ENCODE results near the gene IL18. TPM values are rescaled to one million over a fixed set of nuclear protein-coding genes. Genes with fewer than 3 reads are reported as not detected.
A peak's percentile ranks its signal among the peaks of the same experiment; 100 is the strongest.
"Not testable (repeated sequence)": the region's sequence is repeated elsewhere in the genome, so short reads cannot be mapped to it uniquely, and the experiment has no call there.

Gene IL18
- polyA plus RNA-seq, 1 donor: 9.9 TPM

GRCh38 chr11:112121981-112122615, 41.8 kb downstream of the IL18 start:
- DNase-seq: no peak

DNA sequence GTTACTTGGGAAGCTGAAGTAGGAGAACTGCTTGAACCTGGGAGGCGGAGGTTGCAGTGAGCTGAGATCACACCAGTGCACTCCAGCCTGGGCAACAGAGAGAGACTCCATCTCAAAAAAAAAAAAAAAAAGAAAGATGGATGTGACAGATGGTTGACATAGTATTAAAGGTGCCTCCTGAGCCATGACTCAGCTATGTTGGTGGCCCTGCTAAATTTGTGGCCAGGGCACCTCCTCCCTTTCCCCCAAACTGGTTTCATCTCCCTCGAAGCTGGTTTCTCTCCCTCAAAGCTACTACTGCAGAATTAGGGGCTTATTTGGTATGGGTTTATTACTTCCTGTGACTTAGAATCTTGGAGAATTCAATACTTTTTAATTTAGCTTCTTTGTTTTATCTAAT, 45.7 kb downstream of the IL18 start:
- DNase-seq: no peak

- DNase-seq: no peak
Observed at GRCh38 chr11:112115386-112115785, 48.5 kb downstream of the IL18 start.

DNA sequence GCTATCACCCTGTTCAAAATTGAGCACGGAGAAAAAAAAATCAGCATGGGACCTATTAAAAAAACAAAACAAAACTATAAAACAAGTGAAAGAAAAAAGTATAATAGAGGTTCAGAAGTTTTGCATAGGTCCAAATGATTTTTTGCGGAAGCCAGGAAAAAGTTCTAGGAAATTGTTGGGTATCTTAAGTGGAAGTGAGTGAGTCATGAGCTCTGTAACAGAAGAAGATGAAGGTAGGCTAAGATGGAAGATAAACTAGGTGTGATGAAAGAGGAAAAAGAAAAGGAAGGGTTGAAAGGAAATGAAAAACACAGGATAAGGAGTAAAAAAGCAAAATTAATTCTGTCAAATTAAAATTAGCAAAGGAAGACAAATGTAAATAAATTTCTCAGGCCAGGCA, 49.4 kb downstream of the IL18 start:
- DNase-seq: no peak

- DNase-seq: peak; percentile 37
Observed at GRCh38 chr11:112113539-112114457, 50.1 kb downstream of the IL18 start.

DNA sequence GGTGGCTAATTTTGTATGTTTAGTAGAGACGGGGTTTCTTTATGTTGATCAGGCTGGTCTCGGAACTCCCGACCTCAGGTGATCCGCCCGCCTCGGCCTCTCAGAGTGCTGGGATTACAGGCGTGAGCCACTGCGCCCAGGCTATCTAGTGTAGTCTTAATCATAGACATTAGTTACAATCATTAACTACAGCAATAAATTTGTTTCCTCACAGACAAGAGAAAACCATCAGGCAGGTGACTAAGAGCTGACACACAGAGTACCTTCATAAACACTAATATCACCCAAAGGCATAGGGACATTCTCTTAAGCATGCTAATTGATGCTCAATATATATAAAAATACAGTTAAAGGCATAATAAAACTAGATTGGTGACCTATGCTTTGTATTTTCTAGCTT, 57.8 kb downstream of the IL18 start:
- no peak for DNase-seq

DNA sequence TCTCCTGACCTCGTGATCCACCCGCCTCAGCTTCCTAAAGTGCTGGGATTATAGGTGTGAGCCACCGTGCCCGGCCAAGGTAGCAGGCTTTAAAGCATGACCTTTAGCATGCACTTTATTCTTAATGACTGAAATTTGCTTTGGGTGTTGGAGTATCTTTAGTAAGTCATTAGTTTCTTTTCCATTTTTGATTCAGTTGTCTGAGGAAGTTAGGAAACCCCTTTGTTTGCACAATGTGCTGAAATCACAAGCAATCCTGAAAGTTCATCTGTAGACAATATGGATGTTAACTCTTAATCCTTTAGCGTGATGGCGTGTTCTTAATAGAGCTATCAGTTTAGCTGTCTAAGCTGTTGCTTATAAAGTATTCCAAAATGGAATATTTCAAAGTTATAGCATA, 60.4 kb downstream of the IL18 start:
- DNase-seq: no peak

- no peak for DNase-seq
Observed at GRCh38 chr11:112100462-112100861, 63.4 kb downstream of the IL18 start.

DNA sequence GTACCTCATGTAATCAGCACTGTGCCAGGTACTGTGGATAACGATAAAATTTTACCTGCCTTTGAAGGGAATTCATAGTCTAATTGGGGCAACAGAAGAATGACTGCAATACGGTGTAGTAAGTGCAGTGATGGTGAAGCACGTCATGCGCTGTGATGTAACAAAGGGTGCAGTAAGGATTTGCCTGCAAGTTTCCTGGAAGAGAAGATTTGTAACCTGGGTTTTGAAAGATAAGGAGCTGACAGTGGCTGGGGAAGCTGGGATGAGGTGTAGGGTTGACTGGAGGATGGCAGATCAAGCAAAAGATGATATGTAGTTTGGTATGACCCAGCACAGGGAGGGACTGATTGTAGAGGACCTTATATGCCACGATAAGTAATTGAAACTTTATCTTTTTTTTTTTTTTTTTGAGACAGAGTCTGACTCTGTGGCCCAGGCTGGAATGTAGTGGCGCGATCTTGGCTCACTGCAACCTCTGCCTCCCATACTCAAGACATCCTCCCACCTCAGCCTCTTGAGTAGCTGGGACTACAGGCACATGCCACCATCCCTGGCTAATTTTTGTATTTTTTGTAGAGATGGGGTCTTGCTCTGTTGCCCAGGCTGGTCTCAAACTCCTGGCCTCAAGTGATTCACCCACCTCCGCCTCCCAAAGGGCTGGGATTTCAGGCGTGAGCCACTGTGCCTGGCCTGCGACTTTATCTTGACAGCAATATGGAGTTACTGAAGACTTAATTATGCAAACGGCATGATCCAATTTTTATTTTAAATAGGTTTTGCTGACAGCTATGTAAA, 66.0 kb downstream of the IL18 start:
- DNase-seq: no peak

DNA sequence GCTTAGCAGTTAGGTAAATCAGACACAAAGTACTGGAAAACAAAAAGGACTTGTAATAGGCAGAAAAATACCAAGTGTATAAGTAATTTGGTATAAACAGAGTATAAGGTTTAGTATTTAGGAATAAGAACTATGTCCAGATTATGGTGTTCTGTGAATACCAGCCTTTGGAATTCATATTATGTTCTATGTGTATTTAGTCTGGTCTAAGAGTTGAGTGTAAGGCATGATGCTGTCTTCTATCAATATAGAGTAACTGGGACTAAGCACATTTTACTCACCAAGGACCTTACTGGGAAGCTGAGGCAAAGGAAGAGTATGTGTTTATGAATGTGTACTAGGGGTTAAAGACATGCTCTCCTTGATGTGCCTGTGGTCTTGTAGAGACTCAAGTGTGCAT, 67.7 kb downstream of the IL18 start:
- DNase-seq: no peak

GRCh38 chr11:112095302-112095701, 68.6 kb downstream of the IL18 start:
- not testable (repeated sequence) for DNase-seq

Other genes with a start within 250 kb of the IL18 start
- 10.0 TPM for gene C11orf52, start 245.2 kb downstream of the IL18 start, polyA plus RNA-seq (ENCODE audit: insufficient read length)
- gene DIXDC1, start 226.8 kb downstream of the IL18 start, polyA plus RNA-seq (ENCODE audit: insufficient read length): 22.1 TPM
- gene DLAT, start 138.7 kb downstream of the IL18 start, polyA plus RNA-seq (ENCODE audit: insufficient read length): 54.1 TPM
- gene PIH1D2, start 90.1 kb downstream of the IL18 start, polyA plus RNA-seq (ENCODE audit: insufficient read length): 12.6 TPM
- 61.9 TPM for gene NKAPD1, start 89.8 kb downstream of the IL18 start, polyA plus RNA-seq (ENCODE audit: insufficient read length)
- 65.9 TPM for gene TIMM8B, start 77.3 kb downstream of the IL18 start, polyA plus RNA-seq (ENCODE audit: insufficient read length)
- 176 TPM for gene SDHD, start 77.2 kb downstream of the IL18 start, polyA plus RNA-seq (ENCODE audit: insufficient read length)
- gene TEX12, start 3.3 kb upstream of the IL18 start, polyA plus RNA-seq (ENCODE audit: insufficient read length): 0.52 TPM
- gene BCO2, start 11.4 kb upstream of the IL18 start, polyA plus RNA-seq (ENCODE audit: insufficient read length): 8.1 TPM
- 63.5 TPM for gene PTS, start 62.3 kb upstream of the IL18 start, polyA plus RNA-seq (ENCODE audit: insufficient read length)
- gene PLET1, start 96.8 kb upstream of the IL18 start, polyA plus RNA-seq (ENCODE audit: insufficient read length): not detected

Data from left kidney (tissue), 2 donors.